PC-3 (cell line): Measurements from ENCODE around the gene CCBE1. TPM values are rescaled to one million over a fixed set of nuclear protein-coding genes. Genes with fewer than 3 reads are reported as not detected.

Experiments used
- ATAC-seq: fragments of 200-7000 bp; cut with Tn5 transposase; 2 replicates; pipeline ENCODE4 v1.9.1; 2020; ENCODE audit warnings: mild to moderate bottlenecking, moderate library complexity
- BruUV-seq: library from RNA; stranded (reverse); fragments of 400-500 nt; replicated peaks from 2 replicates; lab custom pipeline; 2021; lab: Mats Ljungman, UMichigan
- CTCF ChIA-PET: fragments of 300-600 bp; sonication (Branson Sonifier 250); formaldehyde crosslinking; loops from one replicate; lab custom pipeline; 2022; ENCODE audit warnings: antibody characterized with exemption; lab: Charles Lee
- POLR2A ChIA-PET: fragments of 300-600 bp; sonication (Branson Sonifier 250); formaldehyde crosslinking; loops from one replicate; lab custom pipeline; 2022; ENCODE audit warnings: antibody characterized with exemption; ENCODE audit not compliant: unreplicated experiment; lab: Charles Lee
- DNase-seq: peaks from one replicate; pipeline ENCODE4 v3.0.0-alpha.2; 2015
- H2AFZ ChIP-seq: fragments of 300-600 bp; sonication (generic); 2 replicates; pipeline ENCODE4 v1.6.0; 2016; ENCODE audit warnings: antibody characterized with exemption, low read length
- H3F3A ChIP-seq: fragments of 300-600 bp; sonication (generic); one replicate; pipeline ENCODE4 v1.6.0; 2017; ENCODE audit warnings: antibody characterized with exemption, low read length, control low read depth, mild to moderate bottlenecking; ENCODE audit not compliant: unreplicated experiment
- H3K27ac ChIP-seq: fragments of 300-600 bp; sonication (generic); 2 replicates; pipeline ENCODE4 v1.5.1; 2016; ENCODE audit warnings: mild to moderate bottlenecking, low read length
- H3K27me3 ChIP-seq: fragments of 300-600 bp; sonication (generic); 2 replicates; pipeline ENCODE4 v1.6.1; 2016; ENCODE audit warnings: low read length, mixed read lengths
- H3K36me3 ChIP-seq: fragments of 300-600 bp; sonication (generic); 2 replicates; pipeline ENCODE4 v1.6.1; 2016; ENCODE audit warnings: low read depth, mixed run types, low read length, mixed read lengths
- H3K4me1 ChIP-seq: fragments of 300-600 bp; sonication (generic); 2 replicates; pipeline ENCODE4 v1.5.1; 2016; ENCODE audit warnings: low read length; ENCODE audit not compliant: insufficient read depth
- H3K4me2 ChIP-seq: fragments of 300-600 bp; sonication (generic); 2 replicates; pipeline ENCODE4 v1.6.0; 2016; ENCODE audit warnings: low read length
- H3K4me3 ChIP-seq: fragments of 300-600 bp; sonication (generic); 2 replicates; pipeline ENCODE4 v1.5.1; 2016; ENCODE audit warnings: mild to moderate bottlenecking, low read length, mixed read lengths
- H3K79me2 ChIP-seq: fragments of 300-600 bp; sonication (generic); 2 replicates; pipeline ENCODE4 v1.6.1; 2017; ENCODE audit warnings: low read length, mixed read lengths
- H3K9ac ChIP-seq: fragments of 300-600 bp; sonication (generic); 2 replicates; pipeline ENCODE4 v1.6.0; 2016; ENCODE audit warnings: mild to moderate bottlenecking, low read length
- H3K9me2 ChIP-seq: fragments of 300-600 bp; sonication (generic); replicated peaks from 2 replicates; pipeline ENCODE4 v1.6.1; 2016; ENCODE audit warnings: mixed run types, low read length, mixed read lengths
- H3K9me3 ChIP-seq: fragments of 300-600 bp; sonication (generic); 2 replicates; pipeline ENCODE4 v1.6.1; 2016; ENCODE audit warnings: low read length, mixed read lengths
- H4K20me1 ChIP-seq: fragments of 300-600 bp; sonication (generic); 2 replicates; pipeline ENCODE4 v1.6.1; 2016; ENCODE audit warnings: low read length, mixed read lengths
- EZH2 ChIP-seq: fragments of 300-600 bp; sonication (generic); IDR thresholded peaks from one replicate; pipeline ENCODE4 v1.6.1; 2017; ENCODE audit warnings: antibody characterized with exemption, mild to moderate bottlenecking, low read length; ENCODE audit not compliant: unreplicated experiment
- EZH2phosphoT487 ChIP-seq: fragments of 300-600 bp; sonication (generic); IDR thresholded peaks from 2 replicates; pipeline ENCODE4 v1.6.1; 2018; ENCODE audit warnings: mild to moderate bottlenecking, antibody characterized with exemption, low read length, borderline replicate concordance
- intact Hi-C: fragments of 100-400 bp; cut with micrococcal nuclease; formaldehyde crosslinking; loops from 2 replicates; pipeline ENCODE4 v1.9.0; 2023
- total RNA-seq: library from RNA; depleted of rRNA; stranded (reverse); fragments of >200 nt; gene quantifications from 2 replicates; pipeline ENCODE4 v1.2.3, GENCODE V29; 2014
- TF ChIP-seq, protein P1 (sequence below): fragments of 300-600 bp; sonication (generic); conservative IDR thresholded peaks from 2 replicates; pipeline ENCODE4 v1.5.1; 2017; ENCODE audit warnings: antibody characterized with exemption, low read depth, mild to moderate bottlenecking, low read length

CCBE1 gene
- total RNA-seq, 1 experiment from 2014 or later: 13.9 TPM

DNA sequence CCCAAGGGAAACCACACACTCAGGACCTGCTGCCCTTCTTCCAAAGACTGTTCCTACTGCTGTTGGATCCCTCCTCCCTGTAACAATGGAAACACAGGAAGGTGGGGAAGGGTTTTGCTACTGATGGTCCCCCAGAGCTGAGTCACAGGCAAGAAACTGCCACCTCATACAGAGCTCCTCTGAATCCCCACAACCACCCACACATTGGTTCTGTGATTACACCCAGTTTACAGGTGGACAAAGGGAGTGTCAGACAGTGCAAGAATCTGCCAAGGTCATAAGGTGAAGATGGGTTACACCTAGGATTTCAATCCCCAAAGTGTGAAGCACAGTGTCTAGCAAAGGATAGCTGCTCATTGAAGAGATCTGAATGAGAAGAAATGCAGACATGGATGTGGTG is 196.5 kb downstream of the CCBE1 start:
- ATAC-seq (no peak), DNase-seq (no peak)
- no peaks in the 10 kb centered on the region for H3K27me3 ChIP-seq
- intact Hi-C loops: no loop called here
- H3K9me3 ChIP-seq: no peaks in the 10 kb centered on the region
- H3K9ac ChIP-seq: no peak overlapping the region
- no peak overlapping the region for H3K4me2 ChIP-seq
- ChIA-PET CTCF (no interaction called here), POLR2A (no interaction called here)
- peaks cover 28% of the 10 kb centered on the region for H3K4me1 ChIP-seq
- TF ChIP-seq EZH2 (no peak), EZH2phosphoT487 (no peak)
- TF ChIP-seq, protein P1, sequence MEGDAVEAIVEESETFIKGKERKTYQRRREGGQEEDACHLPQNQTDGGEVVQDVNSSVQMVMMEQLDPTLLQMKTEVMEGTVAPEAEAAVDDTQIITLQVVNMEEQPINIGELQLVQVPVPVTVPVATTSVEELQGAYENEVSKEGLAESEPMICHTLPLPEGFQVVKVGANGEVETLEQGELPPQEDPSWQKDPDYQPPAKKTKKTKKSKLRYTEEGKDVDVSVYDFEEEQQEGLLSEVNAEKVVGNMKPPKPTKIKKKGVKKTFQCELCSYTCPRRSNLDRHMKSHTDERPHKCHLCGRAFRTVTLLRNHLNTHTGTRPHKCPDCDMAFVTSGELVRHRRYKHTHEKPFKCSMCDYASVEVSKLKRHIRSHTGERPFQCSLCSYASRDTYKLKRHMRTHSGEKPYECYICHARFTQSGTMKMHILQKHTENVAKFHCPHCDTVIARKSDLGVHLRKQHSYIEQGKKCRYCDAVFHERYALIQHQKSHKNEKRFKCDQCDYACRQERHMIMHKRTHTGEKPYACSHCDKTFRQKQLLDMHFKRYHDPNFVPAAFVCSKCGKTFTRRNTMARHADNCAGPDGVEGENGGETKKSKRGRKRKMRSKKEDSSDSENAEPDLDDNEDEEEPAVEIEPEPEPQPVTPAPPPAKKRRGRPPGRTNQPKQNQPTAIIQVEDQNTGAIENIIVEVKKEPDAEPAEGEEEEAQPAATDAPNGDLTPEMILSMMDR: no peak
- no peaks in the 10 kb centered on the region for H3K36me3 ChIP-seq
- no peak overlapping the region for H3K4me3 ChIP-seq
- no TSS peak for BruUV-seq
- H3F3A ChIP-seq: no peaks in the 10 kb centered on the region
- no peak overlapping the region for H2AFZ ChIP-seq
- H3K79me2 ChIP-seq: no peaks in the 10 kb centered on the region; the same call in 1 of the 2 replicates
- H3K27ac ChIP-seq: no peak overlapping the region
- H4K20me1 ChIP-seq: no peaks in the 10 kb centered on the region
- no peaks in the 10 kb centered on the region for H3K9me2 ChIP-seq

DNA sequence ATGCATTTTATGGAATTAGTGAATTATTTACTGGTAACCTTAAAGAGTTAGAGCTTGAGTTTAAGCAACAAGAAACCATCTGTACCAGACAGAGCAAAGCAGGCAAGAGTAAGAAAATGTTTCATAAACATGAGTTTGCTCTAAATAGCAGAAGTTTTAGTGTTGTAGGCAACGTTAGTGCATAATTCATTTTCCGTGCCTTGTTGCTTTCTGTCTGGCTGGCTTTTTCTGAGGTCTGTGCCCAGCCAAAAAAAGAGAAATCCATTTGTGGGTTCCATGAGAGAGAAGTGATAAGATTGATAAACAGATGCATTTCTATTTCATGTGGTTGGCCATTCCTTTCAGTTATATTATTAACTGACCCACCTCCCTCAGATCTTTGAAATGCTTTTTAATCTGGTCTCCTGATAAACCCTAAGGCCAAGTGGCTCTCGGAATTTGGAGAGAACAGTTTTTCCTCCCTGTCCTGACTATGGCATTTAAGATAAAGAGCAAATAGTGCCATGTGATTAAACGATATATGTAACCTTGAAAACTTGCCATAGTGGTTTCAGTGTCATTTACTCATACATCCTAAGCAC is 198.6 kb downstream of the CCBE1 start:
- H3K4me3 ChIP-seq: no peak overlapping the region
- H4K20me1 ChIP-seq: no peaks in the 10 kb centered on the region
- no peaks in the 10 kb centered on the region for H3K79me2 ChIP-seq
- intact Hi-C loops: no loop called here
- no peak for DNase-seq
- ChIA-PET CTCF (no interaction called here), POLR2A (no interaction called here)
- H3K9me2 ChIP-seq: no peaks in the 10 kb centered on the region
- peaks cover 28% of the 10 kb centered on the region for H3K4me1 ChIP-seq
- H3K4me2 ChIP-seq: no peak overlapping the region
- no peak overlapping the region for H3K27ac ChIP-seq
- no peak overlapping the region for H2AFZ ChIP-seq
- no peaks in the 10 kb centered on the region for H3K27me3 ChIP-seq
- no peak for TF ChIP-seq EZH2
- TF ChIP-seq EZH2phosphoT487: no peak
- TF ChIP-seq, protein P1: no peak
- no peak overlapping the region for H3K9ac ChIP-seq
- no peaks in the 10 kb centered on the region for H3K36me3 ChIP-seq
- H3F3A ChIP-seq: no peaks in the 10 kb centered on the region
- no peak for ATAC-seq
- no TSS peak for BruUV-seq
- no peaks in the 10 kb centered on the region for H3K9me3 ChIP-seq

DNA sequence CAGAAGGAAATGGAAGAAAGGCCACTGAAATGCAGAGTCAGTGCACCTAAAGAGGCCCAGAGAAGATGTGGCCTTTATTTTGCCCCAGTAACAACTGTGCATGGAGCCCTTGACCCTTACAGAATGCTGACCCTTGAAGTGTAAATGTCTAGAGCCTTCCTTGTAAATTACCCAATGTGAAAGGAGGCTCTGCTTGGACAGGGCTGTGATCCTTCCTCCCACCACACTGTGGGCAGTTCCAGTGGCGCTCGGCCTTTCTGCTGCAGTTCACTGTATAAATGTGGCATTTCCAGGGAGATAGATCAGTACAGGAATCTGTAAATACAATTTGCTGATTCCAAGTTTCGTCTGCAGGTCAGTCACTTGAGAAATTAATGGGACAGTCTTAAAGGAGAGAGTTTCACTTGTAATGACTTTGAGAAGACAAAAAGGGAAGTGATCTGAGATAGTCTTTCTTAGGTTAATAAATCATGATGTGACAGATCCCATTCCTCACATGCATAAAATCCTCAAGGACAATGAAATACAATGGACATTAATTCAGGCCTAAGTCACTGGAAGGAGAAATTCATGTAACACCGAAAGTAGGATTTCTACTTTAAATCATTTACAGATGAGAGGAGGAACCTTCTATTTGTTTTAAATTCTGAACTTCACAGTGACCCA is 204.3 kb downstream of the CCBE1 start:
- H3K27me3 ChIP-seq: no peaks in the 10 kb centered on the region
- ChIA-PET CTCF (no interaction called here), POLR2A (no interaction called here)
- H3K4me3 ChIP-seq: no peak overlapping the region
- no peak overlapping the region for H3K9ac ChIP-seq
- H3K36me3 ChIP-seq: no peaks in the 10 kb centered on the region
- no peak overlapping the region for H3K27ac ChIP-seq
- ATAC-seq (no peak), DNase-seq (no peak)
- H3K4me2 ChIP-seq: no peak overlapping the region
- no TSS peak for BruUV-seq
- no peaks in the 10 kb centered on the region for H3F3A ChIP-seq
- no peak for TF ChIP-seq EZH2
- TF ChIP-seq, protein P1: no peak
- TF ChIP-seq EZH2phosphoT487: no peak
- no peaks in the 10 kb centered on the region for H3K4me1 ChIP-seq
- H3K79me2 ChIP-seq: no peaks in the 10 kb centered on the region
- no peaks in the 10 kb centered on the region for H3K9me3 ChIP-seq
- intact Hi-C loops: no loop called here
- no peaks in the 10 kb centered on the region for H4K20me1 ChIP-seq
- no peak overlapping the region for H2AFZ ChIP-seq
- no peaks in the 10 kb centered on the region for H3K9me2 ChIP-seq
